CD4-positive, alpha-beta memory T cell (primary cell): ENCODE results near the gene MANSC4. TPM values are rescaled to one million over a fixed set of nuclear protein-coding genes. Genes with fewer than 3 reads are reported as not detected.

ENCODE experiments used
- CTCF ChIA-PET: fragments of 350-600 bp; sonication (Branson Sonifier 250); formaldehyde crosslinking; loops from one replicate; lab custom pipeline; 2021; ENCODE audit warnings: inconsistent platforms; ENCODE audit not compliant: partially characterized antibody; lab: Charles Lee
- POLR2A ChIA-PET: fragments of 350-600 bp; sonication (Branson Sonifier 250); formaldehyde crosslinking; loops from one replicate; lab custom pipeline; 2021; ENCODE audit not compliant: partially characterized antibody; lab: Charles Lee
- DNase-seq, 5 donors: peaks; one replicate each; pipeline versions ENCODE4 v3.0.0 to v3.0.0-alpha.2; 2020 to 2022; ENCODE audit warnings: mixed read lengths in 1 of 5
- H3K27ac ChIP-seq: one replicate; pipeline ENCODE4 v1.7.0; 2013; ENCODE audit warnings: low read depth, low read length
- H3K27me3 ChIP-seq: 2 replicates; pipeline ENCODE4 v1.7.0; 2013; ENCODE audit warnings: mild to moderate bottlenecking, low read length, moderate library complexity; ENCODE audit not compliant: insufficient read depth
- H3K36me3 ChIP-seq: 2 replicates; pipeline ENCODE4 v1.7.0; 2013; ENCODE audit warnings: mild to moderate bottlenecking, low read length, moderate library complexity; ENCODE audit not compliant: insufficient read depth
- H3K4me1 ChIP-seq: 2 replicates; pipeline ENCODE4 v1.7.0; 2013; ENCODE audit warnings: mild to moderate bottlenecking, low read length, moderate library complexity; ENCODE audit not compliant: insufficient read depth
- H3K4me3 ChIP-seq, 2 donors: one replicate each; pipeline ENCODE4 v1.7.0; 2013; ENCODE audit warnings: low read length in 2 of 2, mild to moderate bottlenecking in 1 of 2
- H3K9me3 ChIP-seq, 2 donors: one replicate each; pipeline ENCODE4 v1.7.0; 2013; ENCODE audit warnings: low read length in 2 of 2, control low read depth in 1 of 2; ENCODE audit not compliant: control insufficient read depth in 1 of 2
- H3K27ac Mint-ChIP-seq, 7 donors: one replicate each; pipeline ENCODE4 v1.8.0; 2020 to 2021; ENCODE audit warnings: mixed read lengths in 7 of 7, mild to moderate bottlenecking in 6 of 7, inconsistent platforms in 3 of 7, moderate library complexity in 3 of 7
- H3K27me3 Mint-ChIP-seq, 2 donors: one replicate each; pipeline ENCODE4 v1.8.0; 2020 to 2021; ENCODE audit warnings: mixed read lengths in 2 of 2
- H3K36me3 Mint-ChIP-seq, 2 donors: one replicate each; pipeline ENCODE4 v1.8.0; 2020 to 2021; ENCODE audit warnings: mixed read lengths in 2 of 2, inconsistent platforms in 1 of 2, mild to moderate bottlenecking in 1 of 2
- H3K4me1 Mint-ChIP-seq, 4 donors: one replicate each; pipeline ENCODE4 v1.8.0; 2020 to 2021; ENCODE audit warnings: mixed read lengths in 4 of 4, mild to moderate bottlenecking in 1 of 4
- H3K4me3 Mint-ChIP-seq, 8 donors: one replicate each; pipeline ENCODE4 v1.8.0; 2020 to 2021; ENCODE audit warnings: mixed read lengths in 8 of 8, mild to moderate bottlenecking in 7 of 8, moderate library complexity in 6 of 8, inconsistent platforms in 3 of 8
- H3K9me3 Mint-ChIP-seq, 8 donors: one replicate each; pipeline ENCODE4 v1.8.0; 2020 to 2021; ENCODE audit warnings: mixed read lengths in 8 of 8, mild to moderate bottlenecking in 5 of 8, inconsistent platforms in 3 of 8, moderate library complexity in 1 of 8
- intact Hi-C: fragments of 100-400 bp; cut with micrococcal nuclease; formaldehyde crosslinking; loops from one replicate; pipeline ENCODE4 v1.15.1; 2023
- polyA plus RNA-seq, 2 donors: library from polyadenylated mRNA; unstranded; fragments of 300-500 nt; fragmentation: Illumina TruSeq; gene quantifications; one replicate each; pipeline ENCODE4 v1.2.3, GENCODE V29; 2021
- total RNA-seq, 2 experiments: library from RNA; stranded (reverse); gene quantifications; one replicate each; pipeline ENCODE4 v1.2.3, GENCODE V29; 2021

The MANSC4 gene
- total and polyA plus RNA-seq, 4 experiments from 2014 or later, result 0.32 TPM; not detected in 3

DNA sequence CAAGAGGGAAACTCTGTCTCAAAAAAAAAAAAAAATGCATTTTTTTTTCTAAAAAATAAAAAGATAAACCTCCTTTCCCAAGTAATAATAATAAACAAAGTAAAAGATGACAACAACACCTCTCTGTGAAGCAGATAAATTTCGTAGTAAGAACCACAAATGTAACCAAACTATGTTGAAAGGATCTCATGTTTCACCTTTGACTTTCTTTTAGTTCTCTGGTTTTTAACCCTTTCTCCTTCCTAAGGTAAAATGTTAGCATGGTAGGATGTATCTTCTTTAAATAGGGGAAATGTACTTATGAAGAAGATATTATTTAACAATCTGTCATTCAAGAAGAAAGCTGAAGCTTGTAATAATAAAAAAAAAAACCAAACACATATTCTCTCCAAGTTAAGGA, 1.8 kb downstream of the MANSC4 start:
- Mint-ChIP-seq H3K27me3 (no peaks in the 10 kb centered on the region), H3K9me3 (no peaks in the 10 kb centered on the region), H3K4me1 (peaks cover 23 to 30% (median 27%) of the 10 kb centered on the region in 4 donors), H3K4me3 (peak overlapping the region in 6 of 8 donors; percentile 37 to 90 (median 70)), H3K36me3 (peaks cover 3 to 6% of the 10 kb centered on the region in 2 donors), H3K27ac (peak overlapping the region in 2 of 7 donors; percentile 52 to 82)
- intact Hi-C loops, result no loop called here
- Histone ChIP-seq H3K9me3 (no peaks in the 10 kb centered on the region), H3K27ac (no peak overlapping the region), H3K4me1 (peaks cover 26% of the 10 kb centered on the region), H3K36me3 (no peaks in the 10 kb centered on the region), H3K27me3 (no peaks in the 10 kb centered on the region), H3K4me3 (no peak overlapping the region)
- no peak for DNase-seq
- ChIA-PET CTCF (no interaction called here), POLR2A (no interaction called here)

DNA sequence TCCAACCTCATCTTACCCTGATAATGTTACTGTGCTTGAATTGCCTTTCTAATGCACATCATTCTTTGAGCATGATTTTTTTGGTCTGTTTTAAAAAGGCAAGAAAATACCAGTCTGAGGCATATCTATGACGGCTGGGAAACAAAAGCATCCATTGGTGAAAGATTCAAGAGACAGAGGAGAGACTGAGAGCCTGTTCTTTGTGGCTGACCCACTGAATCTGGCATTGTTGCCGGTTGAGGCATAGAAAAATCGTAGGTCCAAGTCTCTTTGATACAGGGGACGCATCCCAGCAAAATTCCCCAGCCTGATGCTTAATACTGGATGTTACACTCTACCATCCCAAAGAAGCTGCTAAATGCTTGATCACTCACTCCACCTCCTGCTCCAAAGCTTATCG, 2.9 kb downstream of the MANSC4 start:
- H3K4me1 ChIP-seq, result peaks cover 21% of the 10 kb centered on the region
- peak overlapping the region in 3 of 8 donors; percentile 13 to 58 (median 47) for H3K4me3 Mint-ChIP-seq
- ChIA-PET POLR2A (no interaction called here), CTCF (interaction anchor here (0.6 to 1.4 kb wide), 3 partner anchors 44 to 172 kb away, joined by 3 to 4 read pairs (median 4); no protein-coding TSS in a partner anchor)
- H3K36me3 ChIP-seq, result no peaks in the 10 kb centered on the region
- H3K4me1 Mint-ChIP-seq, result peaks cover 14 to 22% (median 19%) of the 10 kb centered on the region in 4 donors
- intact Hi-C loops, result no loop called here
- DNase-seq, result no peak
- no peaks in the 10 kb centered on the region for H3K27me3 ChIP-seq
- peak overlapping the region in 2 of 7 donors; percentile 9 to 70 for H3K27ac Mint-ChIP-seq
- no peak overlapping the region for H3K4me3 ChIP-seq
- H3K27ac ChIP-seq, result no peak overlapping the region
- H3K9me3 Mint-ChIP-seq, result no peaks in the 10 kb centered on the region
- H3K36me3 Mint-ChIP-seq, result peaks cover 3 to 6% of the 10 kb centered on the region in 2 donors
- H3K9me3 ChIP-seq, result no peaks in the 10 kb centered on the region
- H3K27me3 Mint-ChIP-seq, result no peaks in the 10 kb centered on the region

DNA sequence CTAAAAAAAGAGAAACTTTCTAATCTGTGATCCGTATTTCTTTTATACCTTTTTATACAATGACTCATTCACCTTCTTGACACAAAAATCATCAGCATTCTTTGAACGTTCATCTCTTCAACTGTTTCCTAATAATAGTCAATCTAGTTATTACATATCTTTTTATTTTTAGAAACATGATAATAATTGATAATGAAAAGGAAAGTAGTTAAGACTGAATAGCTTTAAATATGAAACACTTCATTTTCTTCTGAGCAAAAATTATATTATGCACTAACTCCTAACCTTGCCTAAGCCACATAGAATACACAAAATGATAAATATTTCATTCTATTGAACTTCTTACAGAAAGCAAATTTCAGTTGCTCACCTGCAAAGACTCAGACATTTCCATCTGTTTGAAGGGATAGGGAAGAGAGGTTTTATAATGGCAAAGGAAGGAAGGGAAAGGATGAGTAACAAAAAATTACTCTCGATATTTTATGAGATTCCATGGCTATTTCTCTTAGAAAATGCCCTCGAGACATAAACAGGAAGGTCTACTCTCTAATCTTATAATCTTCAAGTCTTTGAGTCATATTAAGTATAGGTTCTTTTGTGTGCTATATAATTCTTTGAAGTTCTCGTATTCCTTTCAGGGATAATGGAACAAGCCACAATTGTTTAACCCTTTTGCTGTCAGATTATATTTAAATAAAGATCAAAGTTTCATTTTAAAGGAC, 7.5 kb downstream of the MANSC4 start:
- CTCF ChIA-PET, result no interaction called here

DNA sequence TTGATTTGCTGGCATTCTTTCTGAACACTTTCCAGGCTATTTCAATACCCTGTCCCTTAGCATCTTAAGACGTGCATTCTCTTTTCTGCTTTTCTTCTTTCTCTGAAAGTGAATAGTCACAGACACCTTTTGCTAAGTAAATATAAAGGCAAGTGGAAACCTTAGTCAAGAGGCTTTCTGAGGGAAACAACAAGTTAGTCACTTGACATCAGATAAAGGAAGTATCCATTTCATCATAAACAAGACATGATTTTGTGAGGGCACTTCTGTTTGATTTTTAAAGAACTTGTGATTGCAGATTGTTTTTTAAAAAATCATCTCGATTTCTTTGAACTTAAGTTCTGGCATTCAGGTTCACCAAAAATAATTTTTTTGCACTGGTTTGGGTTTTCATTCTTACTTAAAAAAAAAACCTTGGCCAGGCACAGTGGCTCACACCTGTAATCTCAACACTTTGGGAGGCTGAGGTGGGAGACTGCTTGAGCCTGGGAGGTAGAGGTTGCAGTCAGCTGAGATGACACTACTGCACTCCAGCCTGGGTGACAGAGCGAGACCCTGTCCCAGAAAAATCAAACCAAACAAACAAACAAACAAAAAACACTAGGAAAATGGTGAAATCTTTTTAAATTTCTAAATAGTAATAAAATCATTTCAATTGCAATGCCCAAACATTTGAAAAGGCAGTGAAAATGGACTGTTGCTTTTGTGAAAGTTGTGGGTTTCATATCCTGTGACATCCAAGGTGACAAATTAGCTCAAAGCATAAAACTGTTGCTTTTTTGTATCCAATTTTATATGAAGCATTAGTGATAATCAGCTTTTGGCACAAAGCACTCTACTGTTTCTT, 8.3 kb downstream of the MANSC4 start:
- Mint-ChIP-seq H3K36me3 (no peaks in the 10 kb centered on the region), H3K4me1 (peaks cover 0 to 2% (median 0%) of the 10 kb centered on the region in 4 donors), H3K27ac (peak overlapping the region in 1 of 7 donors; percentile 9), H3K9me3 (no peaks in the 10 kb centered on the region), H3K4me3 (no peak overlapping the region), H3K27me3 (no peaks in the 10 kb centered on the region)
- no peak overlapping the region for H3K27ac ChIP-seq
- no peak for DNase-seq
- ChIA-PET CTCF (no interaction called here), POLR2A (no interaction called here)
- H3K4me1 ChIP-seq, result no peaks in the 10 kb centered on the region
- no peaks in the 10 kb centered on the region for H3K36me3 ChIP-seq
- intact Hi-C loops, result no loop called here
- no peak overlapping the region for H3K4me3 ChIP-seq
- no peaks in the 10 kb centered on the region for H3K9me3 ChIP-seq
- H3K27me3 ChIP-seq, result no peaks in the 10 kb centered on the region

More for the DNA sequence above, 7.5 kb downstream of the MANSC4 start:
- H3K27me3 Mint-ChIP-seq, result no peaks in the 10 kb centered on the region
- Histone ChIP-seq H3K4me3 (no peak overlapping the region), H3K27ac (no peak overlapping the region), H3K9me3 (no peaks in the 10 kb centered on the region), H3K36me3 (no peaks in the 10 kb centered on the region), H3K27me3 (no peaks in the 10 kb centered on the region), H3K4me1 (no peaks in the 10 kb centered on the region)
- H3K4me1 Mint-ChIP-seq, result peaks cover 0 to 2% (median 0%) of the 10 kb centered on the region in 4 donors
- no peak overlapping the region for H3K4me3 Mint-ChIP-seq
- H3K9me3 Mint-ChIP-seq, result no peaks in the 10 kb centered on the region
- H3K36me3 Mint-ChIP-seq, result no peaks in the 10 kb centered on the region
- DNase-seq, result no peak
- peak overlapping the region in 1 of 7 donors; percentile 22 for H3K27ac Mint-ChIP-seq
- POLR2A ChIA-PET, result no interaction called here
- intact Hi-C loops, result no loop called here

DNA sequence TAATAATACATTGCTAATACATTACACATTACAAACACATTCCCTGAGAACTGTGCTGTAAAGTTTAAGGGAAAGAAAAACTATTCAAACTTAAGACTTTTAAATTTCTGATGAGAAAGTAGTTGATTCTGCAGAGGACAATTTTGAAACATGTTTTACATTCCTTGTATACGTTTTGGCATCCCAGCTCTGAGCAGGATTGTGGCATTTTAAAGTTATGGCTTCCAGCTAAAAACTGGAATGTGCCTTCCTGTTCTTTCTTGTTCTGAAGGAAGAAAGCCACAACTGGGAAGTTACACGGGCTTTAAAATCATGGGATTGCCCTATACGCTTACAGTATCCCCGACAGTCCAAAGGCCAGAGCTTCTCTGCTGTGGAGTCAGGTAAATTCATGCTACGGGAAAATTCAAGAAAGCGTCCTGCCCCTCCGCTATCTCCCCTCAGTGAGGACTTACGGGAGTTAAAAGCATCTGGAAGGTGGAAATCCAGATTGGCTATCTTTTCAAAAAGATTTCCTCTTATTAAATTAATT, 10.8 kb downstream of the MANSC4 start:
- H3K36me3 ChIP-seq, result no peaks in the 10 kb centered on the region
- Mint-ChIP-seq H3K9me3 (no peaks in the 10 kb centered on the region), H3K36me3 (no peaks in the 10 kb centered on the region), H3K4me3 (no peak overlapping the region), H3K27me3 (no peaks in the 10 kb centered on the region), H3K4me1 (peaks cover 0 to 2% (median 0%) of the 10 kb centered on the region in 4 donors), H3K27ac (no peak overlapping the region)
- no peaks in the 10 kb centered on the region for H3K4me1 ChIP-seq
- no peak overlapping the region for H3K27ac ChIP-seq
- DNase-seq, result no peak
- intact Hi-C loops, result no loop called here
- ChIA-PET POLR2A (no interaction called here), CTCF (interaction anchor here (0.7 kb wide), 1 partner anchor 9 kb away, joined by 3 read pairs; no protein-coding TSS in a partner anchor)
- H3K27me3 ChIP-seq, result no peaks in the 10 kb centered on the region
- H3K9me3 ChIP-seq, result no peaks in the 10 kb centered on the region
- no peak overlapping the region for H3K4me3 ChIP-seq

DNA sequence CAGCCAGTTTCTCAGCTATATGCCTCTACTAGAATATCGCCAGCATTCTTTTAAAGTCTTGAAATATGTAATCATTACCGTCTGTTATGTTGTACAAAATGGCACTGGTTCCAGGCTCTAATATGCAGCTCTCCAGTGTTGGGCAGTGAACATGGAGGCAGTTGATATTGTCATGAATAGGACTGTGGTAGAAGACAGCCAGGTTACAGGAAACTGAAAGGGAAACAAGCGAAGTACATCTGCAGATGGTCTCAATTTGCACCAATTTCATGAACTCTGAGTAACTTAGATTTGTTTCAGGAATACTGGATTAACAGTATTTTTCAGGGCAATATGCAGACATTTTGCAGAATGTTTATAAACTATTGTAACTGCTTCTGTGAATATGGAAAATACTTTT, 13.4 kb downstream of the MANSC4 start:
- Histone ChIP-seq H3K4me3 (no peak overlapping the region), H3K27me3 (no peaks in the 10 kb centered on the region), H3K4me1 (no peaks in the 10 kb centered on the region), H3K9me3 (no peaks in the 10 kb centered on the region), H3K27ac (no peak overlapping the region), H3K36me3 (no peaks in the 10 kb centered on the region)
- intact Hi-C loops, result no loop called here
- Mint-ChIP-seq H3K9me3 (no peaks in the 10 kb centered on the region), H3K4me1 (peaks cover 0 to 2% (median 0%) of the 10 kb centered on the region in 4 donors), H3K27ac (no peak overlapping the region), H3K4me3 (no peak overlapping the region), H3K27me3 (no peaks in the 10 kb centered on the region), H3K36me3 (peaks cover 0 to under 1% of the 10 kb centered on the region in 2 donors)
- DNase-seq, result no peak
- ChIA-PET CTCF (no interaction called here), POLR2A (no interaction called here)

DNA sequence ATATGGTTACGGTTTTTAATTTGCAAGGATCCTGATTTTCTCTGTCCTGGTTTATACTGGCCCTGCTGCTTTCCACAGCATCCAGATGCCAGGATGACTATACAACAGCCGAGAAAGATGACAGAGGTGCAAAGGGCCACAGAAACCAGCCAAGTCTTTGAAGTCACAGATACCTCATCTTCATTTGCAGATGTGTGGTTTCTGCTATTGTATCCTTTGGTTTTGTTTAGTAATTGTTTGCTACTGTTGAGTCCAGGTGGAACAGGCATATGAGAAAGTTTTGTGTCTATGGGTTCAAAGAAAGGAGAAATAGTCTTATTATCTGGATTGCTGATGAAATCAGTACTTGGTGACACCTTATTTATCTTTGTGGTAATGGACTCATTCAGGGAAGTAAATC, 17.3 kb downstream of the MANSC4 start:
- Histone ChIP-seq H3K4me3 (no peak overlapping the region), H3K36me3 (no peaks in the 10 kb centered on the region), H3K27ac (no peak overlapping the region), H3K27me3 (no peaks in the 10 kb centered on the region), H3K4me1 (no peaks in the 10 kb centered on the region), H3K9me3 (no peaks in the 10 kb centered on the region)
- Mint-ChIP-seq H3K36me3 (peaks cover 0 to 3% of the 10 kb centered on the region in 2 donors), H3K9me3 (no peaks in the 10 kb centered on the region), H3K27ac (no peak overlapping the region), H3K4me3 (no peak overlapping the region), H3K4me1 (no peaks in the 10 kb centered on the region), H3K27me3 (no peaks in the 10 kb centered on the region)
- DNase-seq, result no peak
- CTCF ChIA-PET, result no interaction called here
- intact Hi-C loops, result no loop called here
- POLR2A ChIA-PET, result no interaction called here
